ENCODE results near the gene LPAR6. TPM values are rescaled to one million over a fixed set of nuclear protein-coding genes. Genes with fewer than 3 reads are reported as not detected.

Gene LPAR6, protein sequence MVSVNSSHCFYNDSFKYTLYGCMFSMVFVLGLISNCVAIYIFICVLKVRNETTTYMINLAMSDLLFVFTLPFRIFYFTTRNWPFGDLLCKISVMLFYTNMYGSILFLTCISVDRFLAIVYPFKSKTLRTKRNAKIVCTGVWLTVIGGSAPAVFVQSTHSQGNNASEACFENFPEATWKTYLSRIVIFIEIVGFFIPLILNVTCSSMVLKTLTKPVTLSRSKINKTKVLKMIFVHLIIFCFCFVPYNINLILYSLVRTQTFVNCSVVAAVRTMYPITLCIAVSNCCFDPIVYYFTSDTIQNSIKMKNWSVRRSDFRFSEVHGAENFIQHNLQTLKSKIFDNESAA
- total RNA-seq: 1.3 and 1.6 TPM in 2 replicates

GRCh38 chr13:48412881-48413351, at the start of gene LPAR6:
TSS of gene LPAR6 (minus strand) at chr13:48413113. CDS start at chr13:48412423, 690 bp downstream.

Small RNA genes lying within 50 kb of the gene (small RNA-seq; reads per million reads assigned to genes)
- not detected for gene RF00017

Other genes with a start within 250 kb of the LPAR6 start
- 93.4 and 103 TPM in 2 replicates for gene ITM2B, start 179.9 kb downstream of the LPAR6 start, total RNA-seq
- gene RB1, start 109.4 kb downstream of the LPAR6 start, total RNA-seq: 9.0 and 16.8 TPM in 2 replicates
- gene RCBTB2, start 120.0 kb upstream of the LPAR6 start, total RNA-seq: 4.0 and 5.9 TPM in 2 replicates
- gene CYSLTR2, start 240.8 kb upstream of the LPAR6 start, total RNA-seq: not detected in 2 replicates